Muscle layer of duodenum (tissue), 2 donors: ENCODE measurements around the gene EXOC6B.

Source experiments
- H3K27ac ChIP-seq: one replicate; pipeline ENCODE4 v1.7.0; 2013; ENCODE audit warnings: mild to moderate bottlenecking, low read length
- H3K27me3 ChIP-seq: one replicate; pipeline ENCODE4 v1.7.0; 2013; ENCODE audit warnings: low read depth, mild to moderate bottlenecking, control low read depth, low read length
- H3K36me3 ChIP-seq, 2 donors: one replicate each; pipeline ENCODE4 v1.7.0; 2013; ENCODE audit warnings: low read length in 2 of 2, control low read depth in 1 of 2, mild to moderate bottlenecking in 1 of 2; ENCODE audit not compliant: insufficient read depth in 2 of 2, control insufficient read depth in 1 of 2
- H3K4me1 ChIP-seq, 2 donors: one replicate each; pipeline ENCODE4 v1.7.0; 2013; ENCODE audit warnings: low read length in 2 of 2, mild to moderate bottlenecking in 2 of 2, control low read depth in 1 of 2, moderate library complexity in 1 of 2; ENCODE audit not compliant: insufficient read depth in 2 of 2, control insufficient read depth in 1 of 2
- H3K4me3 ChIP-seq, 2 donors: one replicate each; pipeline ENCODE4 v1.7.0; 2013; ENCODE audit warnings: low read length in 2 of 2, low read depth in 1 of 2, mild to moderate bottlenecking in 1 of 2
- H3K9me3 ChIP-seq, 2 donors: one replicate each; pipeline ENCODE4 v1.7.0; 2013; ENCODE audit warnings: low read length in 2 of 2, control low read depth in 1 of 2, mild to moderate bottlenecking in 1 of 2; ENCODE audit not compliant: control insufficient read depth in 1 of 2
- donor health status: healthy.

Gene EXOC6B

DNA sequence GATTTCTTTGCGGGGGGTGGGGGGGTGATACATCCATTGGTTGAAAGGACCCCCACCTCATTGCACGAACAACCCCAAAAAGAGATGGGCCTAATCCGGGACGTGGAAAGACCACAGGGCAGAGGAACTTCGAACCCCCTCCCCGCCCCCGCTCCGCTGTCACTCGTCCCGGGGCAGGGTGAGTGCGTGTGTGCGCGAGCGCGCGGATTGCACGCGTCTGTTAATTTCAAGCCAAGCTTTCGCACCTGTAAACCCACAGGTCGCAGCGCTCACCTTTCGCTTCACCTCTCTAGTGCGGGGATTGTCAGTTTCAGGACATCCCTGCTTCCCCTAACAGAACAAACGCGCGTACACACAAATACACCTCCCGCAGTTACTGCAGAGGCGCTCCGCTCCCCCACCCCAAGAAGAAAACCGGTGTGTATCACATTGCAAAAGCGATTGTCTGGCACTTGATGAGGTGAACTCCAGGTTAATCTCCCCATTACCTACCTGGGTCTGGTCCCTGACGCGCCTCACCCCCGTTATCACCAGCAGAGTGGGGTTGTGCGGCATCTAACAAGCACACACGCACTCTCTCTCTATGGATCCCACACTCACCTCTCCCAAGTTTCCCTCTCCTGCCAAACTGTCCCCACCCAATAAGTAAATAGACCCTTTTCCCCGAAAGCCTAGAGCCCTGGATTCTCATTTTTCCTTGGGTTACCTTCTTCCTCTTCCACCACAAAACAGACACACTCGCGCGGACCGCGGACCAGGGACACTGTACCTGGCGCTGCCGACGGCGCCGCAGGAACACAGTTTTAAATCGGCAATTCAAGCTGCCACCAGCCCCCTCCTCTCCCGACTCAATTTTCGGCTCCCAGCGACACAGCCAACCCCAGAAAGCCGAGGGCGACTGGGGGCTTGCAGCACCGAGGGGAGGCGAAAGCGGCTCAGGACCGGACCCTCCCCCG, 679.2 kb downstream of the EXOC6B start:
- Histone ChIP-seq H3K4me1 (peaks cover 0 to 70% of the 10 kb centered on the region in 2 donors), H3K27me3 (peaks cover 20% of the 10 kb centered on the region)

DNA sequence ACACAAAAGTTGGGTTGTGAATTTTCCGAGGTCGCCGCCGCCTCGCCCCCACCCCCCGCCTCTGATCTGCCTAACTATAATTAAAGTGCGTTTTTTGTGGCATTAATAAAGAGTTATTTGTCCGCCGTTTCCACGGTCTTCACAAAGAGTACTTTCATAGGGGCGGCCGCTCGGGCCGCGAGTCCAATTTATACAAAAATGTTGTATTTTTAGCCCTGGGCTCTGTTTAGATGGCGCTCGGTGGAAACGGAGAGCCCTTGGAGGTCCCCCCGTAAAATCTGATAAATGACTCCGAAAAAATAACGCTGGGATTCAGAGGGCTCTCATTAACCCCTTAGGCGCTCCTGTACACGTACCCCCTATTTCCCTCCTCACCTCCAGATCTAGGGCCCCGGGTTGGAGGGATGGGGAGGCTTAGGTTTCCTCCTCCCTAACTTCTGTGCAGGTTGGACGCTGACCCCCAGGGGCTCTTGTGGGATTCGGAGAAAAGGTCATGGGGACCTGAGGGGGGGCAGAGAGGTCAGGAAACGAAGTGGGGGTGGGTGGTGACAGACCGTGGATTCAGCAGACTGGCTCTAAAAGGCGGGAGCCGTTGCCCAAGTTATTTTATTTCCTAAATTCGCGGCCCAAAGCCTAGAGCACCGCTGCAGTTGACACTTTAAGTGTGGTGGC, 680.0 kb downstream of the EXOC6B start:
- Histone ChIP-seq H3K9me3 (no peaks in the 10 kb centered on the region), H3K36me3 (no peaks in the 10 kb centered on the region), H3K27ac (no peak overlapping the region), H3K4me1 (peaks cover 0 to 70% of the 10 kb centered on the region in 2 donors), H3K4me3 (peak overlapping the region; percentile 52 to 75), H3K27me3 (peaks cover 18% of the 10 kb centered on the region)

More for the DNA sequence above, 679.2 kb downstream of the EXOC6B start:
- H3K27ac ChIP-seq, result no peak overlapping the region
- H3K9me3 ChIP-seq, result no peaks in the 10 kb centered on the region
- H3K36me3 ChIP-seq, result no peaks in the 10 kb centered on the region
- peak overlapping the region; percentile 52 to 75 for H3K4me3 ChIP-seq

DNA sequence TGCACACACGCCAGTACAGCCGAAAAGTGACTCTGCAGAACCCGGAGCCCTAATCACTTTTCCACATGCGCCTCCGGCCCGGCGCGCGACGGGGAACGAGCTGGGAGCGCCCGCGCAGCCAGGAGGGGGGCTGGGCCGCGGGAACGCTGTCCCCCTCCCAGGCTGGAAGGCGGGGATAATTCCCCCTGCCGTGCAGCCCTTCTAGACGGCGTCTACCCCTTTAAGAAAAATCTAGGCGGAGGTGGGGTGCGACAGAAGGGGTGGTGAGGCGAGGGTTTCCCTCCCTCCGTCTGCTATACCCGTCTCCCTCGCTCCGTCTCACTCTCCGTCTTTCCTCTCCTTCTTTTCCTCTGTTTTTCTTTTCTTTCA, 680.6 kb downstream of the EXOC6B start:
- no peaks in the 10 kb centered on the region for H3K9me3 ChIP-seq
- peak overlapping the region; percentile 52 to 75 for H3K4me3 ChIP-seq
- peaks cover 0 to 70% of the 10 kb centered on the region in 2 donors for H3K4me1 ChIP-seq
- H3K27me3 ChIP-seq, result peaks cover 16% of the 10 kb centered on the region
- H3K36me3 ChIP-seq, result no peaks in the 10 kb centered on the region
- H3K27ac ChIP-seq, result no peak overlapping the region

DNA sequence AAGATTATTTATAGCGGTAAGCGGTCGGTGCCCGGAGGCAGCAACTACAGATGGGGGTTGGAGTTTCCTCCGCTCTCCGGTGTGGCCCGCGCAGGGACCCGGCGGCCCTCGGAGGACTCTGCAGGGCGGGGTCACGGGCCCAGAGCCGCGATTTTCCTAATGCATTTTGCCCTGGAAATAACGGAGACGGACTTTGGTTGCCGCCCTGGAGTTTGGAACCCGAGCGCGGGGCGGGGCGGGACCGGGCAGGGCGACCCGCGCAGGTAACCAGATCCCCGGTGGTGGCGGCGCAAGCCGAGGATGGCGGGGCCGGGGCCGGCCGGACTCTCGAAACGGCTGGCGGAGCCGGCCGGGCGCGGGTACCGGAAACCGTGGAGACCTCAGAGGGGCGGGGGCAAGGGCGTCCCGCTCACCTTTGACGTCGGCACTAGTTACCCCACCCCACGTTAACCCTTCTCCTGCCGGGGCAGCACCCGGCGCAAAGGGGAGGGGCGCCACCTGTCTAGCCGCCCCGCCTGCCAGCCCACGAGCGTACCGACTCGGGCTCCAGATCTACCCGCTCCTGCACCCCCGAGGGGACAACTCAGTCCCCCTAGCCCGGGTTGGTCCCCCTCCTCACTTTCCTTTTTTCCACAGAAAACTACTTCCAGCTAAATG, 681.1 kb downstream of the EXOC6B start:
- Histone ChIP-seq H3K4me3 (peak overlapping the region; percentile 52 to 75), H3K27ac (no peak overlapping the region), H3K4me1 (peaks cover 0 to 65% of the 10 kb centered on the region in 2 donors), H3K27me3 (peaks cover 16% of the 10 kb centered on the region), H3K36me3 (no peaks in the 10 kb centered on the region), H3K9me3 (no peaks in the 10 kb centered on the region)

DNA sequence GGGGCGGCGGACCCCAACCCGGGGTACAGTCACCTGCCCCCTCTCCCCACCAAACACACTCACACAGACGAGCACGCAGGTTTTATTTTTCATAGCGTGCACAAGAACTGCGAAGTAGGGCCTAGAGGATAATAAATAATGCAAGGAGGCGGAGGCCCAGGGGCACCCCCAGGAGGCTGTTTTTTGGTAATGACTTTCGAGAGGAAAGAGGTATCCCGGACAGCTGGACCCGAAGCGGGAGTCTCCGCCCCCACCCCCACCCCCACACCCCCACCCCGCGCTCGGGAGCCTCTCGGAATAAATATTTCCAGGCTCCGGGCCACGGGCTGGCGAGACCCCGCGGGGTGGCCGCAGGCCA, 681.6 kb downstream of the EXOC6B start:
- peaks cover 0 to 60% of the 10 kb centered on the region in 2 donors for H3K4me1 ChIP-seq
- no peak overlapping the region for H3K27ac ChIP-seq
- peaks cover 16% of the 10 kb centered on the region for H3K27me3 ChIP-seq
- H3K9me3 ChIP-seq, result no peaks in the 10 kb centered on the region
- H3K36me3 ChIP-seq, result no peaks in the 10 kb centered on the region
- peak overlapping the region in 1 of 2 donors; percentile 75 for H3K4me3 ChIP-seq

DNA sequence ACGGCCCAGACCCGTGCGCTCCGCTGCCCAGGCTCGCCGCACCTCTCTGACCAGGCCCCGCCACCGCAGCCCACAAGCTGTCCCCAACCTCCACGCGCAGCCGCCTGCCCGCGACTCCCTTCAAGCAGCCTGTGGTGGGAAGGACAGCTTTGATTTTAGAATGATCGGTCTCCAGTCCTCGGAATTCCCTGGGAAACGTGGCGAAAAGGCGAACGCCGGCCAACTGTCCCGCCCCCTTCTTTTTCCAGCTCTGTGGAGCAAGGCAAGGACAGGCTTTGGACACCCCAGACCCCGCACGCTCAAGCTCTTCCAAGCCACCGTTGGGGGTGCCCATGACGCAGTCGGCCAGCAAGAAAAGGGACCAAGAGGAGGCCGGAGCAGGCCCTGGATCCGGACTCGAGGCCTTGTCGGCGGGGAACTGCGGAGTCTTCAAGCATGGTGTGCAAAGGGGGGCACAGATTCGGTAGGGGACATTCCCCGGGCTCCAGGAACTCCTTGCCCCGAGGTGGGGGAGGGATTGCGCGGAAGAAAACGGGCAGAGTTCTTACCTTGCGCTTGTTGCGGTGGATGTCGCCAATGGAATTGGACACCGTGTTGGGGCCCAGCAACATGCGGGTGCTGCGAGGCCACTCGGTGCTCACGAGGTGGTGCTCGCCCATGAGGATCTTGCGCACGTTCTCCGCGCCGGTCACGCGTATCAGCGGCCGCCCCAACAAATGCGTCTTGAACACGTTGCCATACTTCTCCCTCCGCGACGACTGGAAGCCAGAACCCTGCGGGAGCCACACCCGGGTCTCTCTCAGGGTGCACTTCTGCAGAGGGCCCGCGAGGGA, 682.2 kb downstream of the EXOC6B start:
- Histone ChIP-seq H3K27ac (no peak overlapping the region), H3K4me3 (peak overlapping the region in 1 of 2 donors; percentile 39), H3K9me3 (no peaks in the 10 kb centered on the region), H3K36me3 (no peaks in the 10 kb centered on the region), H3K4me1 (peaks cover 0 to 57% of the 10 kb centered on the region in 2 donors), H3K27me3 (peaks cover 16% of the 10 kb centered on the region)

DNA sequence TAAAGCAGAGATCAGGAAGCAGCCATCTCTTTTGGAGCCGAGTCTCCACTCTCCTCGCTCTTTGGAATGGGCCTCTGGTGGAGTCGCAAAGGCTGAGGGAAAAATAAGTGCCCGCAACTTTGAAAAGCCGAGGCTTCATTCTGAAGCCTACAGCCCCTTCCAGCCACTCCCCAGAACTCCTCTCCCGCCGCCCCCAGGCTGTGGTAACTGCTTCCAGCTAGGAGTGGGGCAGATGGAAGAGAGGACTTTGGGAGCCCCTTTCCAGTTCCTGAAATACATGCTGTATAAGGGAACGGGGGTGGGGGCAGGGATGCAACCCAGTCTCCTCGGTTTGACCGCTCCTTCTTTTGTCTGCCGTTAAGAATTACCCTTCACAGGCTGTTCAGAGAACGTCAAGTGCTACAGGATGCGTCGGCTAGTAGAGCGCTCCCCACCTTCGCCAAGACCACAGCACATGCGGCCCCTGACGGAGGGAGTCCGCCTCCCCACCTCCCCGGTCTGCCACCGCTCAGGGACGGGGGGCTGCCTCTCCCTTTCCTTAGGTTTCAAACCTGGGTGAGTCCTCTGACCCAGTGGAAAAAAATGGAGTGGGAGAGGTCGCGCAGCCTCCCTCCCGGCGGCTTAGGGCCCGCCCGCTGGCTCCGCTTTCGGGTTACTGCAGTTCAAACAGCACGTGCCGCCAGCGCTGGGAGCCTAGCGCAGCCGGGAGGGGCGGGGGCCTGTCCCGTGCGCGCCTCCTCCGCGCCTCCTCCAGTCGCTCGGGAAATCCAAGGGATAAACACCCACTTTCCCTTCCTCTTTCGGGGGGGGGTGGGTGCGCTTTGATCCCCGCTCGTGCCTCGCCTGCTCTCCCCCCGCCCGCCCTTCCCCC, 683.0 kb downstream of the EXOC6B start:
- no peak overlapping the region for H3K27ac ChIP-seq

DNA sequence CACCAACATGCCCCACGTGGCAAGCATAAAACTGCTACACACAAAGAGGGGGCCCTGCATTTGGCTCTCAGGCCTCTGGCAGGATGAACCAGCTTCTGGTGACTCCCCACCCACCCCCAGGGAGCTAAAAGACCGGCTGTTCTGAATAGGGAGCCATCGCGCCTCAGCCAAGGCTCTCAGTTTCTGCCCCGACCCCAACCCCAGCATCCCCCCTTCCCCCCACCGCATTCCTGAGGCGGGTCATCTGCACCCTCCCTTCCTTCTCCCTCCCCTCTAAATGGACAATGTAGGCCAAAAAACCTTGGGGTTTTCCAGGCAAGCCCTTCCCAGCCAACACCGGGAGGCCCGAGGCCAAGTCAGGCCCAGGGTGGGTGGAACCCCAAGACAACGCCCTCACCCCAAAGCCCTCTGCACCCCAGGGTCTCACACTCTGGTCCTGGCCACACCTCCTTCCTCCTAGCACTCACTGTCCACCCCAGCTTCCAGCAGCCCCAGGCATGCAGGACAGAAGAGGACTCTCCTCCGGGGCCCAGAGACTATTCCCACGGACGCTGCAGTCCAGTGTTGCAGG, 683.9 kb downstream of the EXOC6B start:
- Histone ChIP-seq H3K4me1 (peaks cover 0 to 55% of the 10 kb centered on the region in 2 donors), H3K27ac (no peak overlapping the region), H3K36me3 (no peaks in the 10 kb centered on the region), H3K4me3 (no peak overlapping the region), H3K9me3 (no peaks in the 10 kb centered on the region), H3K27me3 (peaks cover 14% of the 10 kb centered on the region)

More for the DNA sequence above, 683.0 kb downstream of the EXOC6B start:
- Histone ChIP-seq H3K36me3 (no peaks in the 10 kb centered on the region), H3K4me1 (peaks cover 0 to 58% of the 10 kb centered on the region in 2 donors), H3K4me3 (peak overlapping the region in 1 of 2 donors; percentile 39), H3K9me3 (no peaks in the 10 kb centered on the region), H3K27me3 (peaks cover 16% of the 10 kb centered on the region)

DNA sequence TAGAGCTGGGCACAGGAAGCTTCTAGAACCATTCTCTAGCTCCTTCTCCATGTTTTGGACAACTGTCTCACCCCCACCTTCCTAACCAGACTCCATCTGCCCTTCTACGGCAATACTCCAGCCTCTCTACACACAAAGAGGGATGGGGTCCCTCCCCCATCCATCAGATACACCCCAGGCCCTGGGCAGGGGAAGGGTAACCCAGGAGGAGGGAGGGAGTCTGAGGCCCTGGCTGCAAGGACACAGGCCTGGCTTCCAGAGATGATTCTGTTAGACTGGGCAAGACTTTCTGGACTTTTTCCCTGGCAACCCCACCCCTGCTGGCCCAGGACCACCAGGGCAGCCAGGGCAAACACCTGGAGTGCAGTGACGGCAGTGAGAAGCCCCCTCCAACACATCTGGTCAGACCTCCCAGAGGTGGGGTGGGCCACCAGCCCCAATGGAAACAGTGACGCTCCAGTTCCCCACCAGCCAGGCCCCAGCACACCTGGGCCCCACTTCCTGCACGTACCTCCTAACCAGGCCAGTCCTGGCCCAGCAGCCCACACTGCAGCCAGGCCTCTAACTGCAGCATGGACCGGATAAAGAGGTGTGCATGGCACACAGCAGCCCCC, 684.7 kb downstream of the EXOC6B start:
- H3K4me1 ChIP-seq, result peaks cover 0 to 47% of the 10 kb centered on the region in 2 donors
- H3K27ac ChIP-seq, result no peak overlapping the region
- H3K9me3 ChIP-seq, result no peaks in the 10 kb centered on the region
- no peak overlapping the region for H3K4me3 ChIP-seq
- no peaks in the 10 kb centered on the region for H3K36me3 ChIP-seq
- peaks cover 6% of the 10 kb centered on the region for H3K27me3 ChIP-seq
